Thymus (tissue), 11 donors: ENCODE measurements around the gene SMIM36. TPM values are rescaled to one million over a fixed set of nuclear protein-coding genes. Genes with fewer than 3 reads are reported as not detected.
"Not testable (repeated sequence)": the region's sequence is repeated elsewhere in the genome, so short reads cannot be mapped to it uniquely, and the experiment has no call there.

Source experiments
- DNase-seq, 9 donors: peaks; one replicate each; pipeline ENCODE4 v3.0.0-alpha.2; 2013; ENCODE audit warnings: low spot score in 9 of 9, low read depth in 6 of 9, missing footprints in 1 of 9
- H3K27ac ChIP-seq, 2 donors: one replicate each; pipeline ENCODE4 v1.5.1; 2013; ENCODE audit warnings: control low read depth in 1 of 2, low read depth in 1 of 2, low read length in 1 of 2, mild to moderate bottlenecking in 1 of 2, moderate library complexity in 1 of 2
- H3K27me3 ChIP-seq, 2 donors: one replicate each; pipeline ENCODE4 v1.5.1; 2013; ENCODE audit warnings: low read length in 1 of 2; ENCODE audit not compliant: control insufficient read depth in 2 of 2, insufficient read depth in 1 of 2
- H3K36me3 ChIP-seq, 2 donors: one replicate each; pipeline ENCODE4 v1.5.1; 2013; ENCODE audit warnings: low read length in 1 of 2, mild to moderate bottlenecking in 1 of 2, moderate library complexity in 1 of 2; ENCODE audit not compliant: control insufficient read depth in 2 of 2, insufficient read depth in 2 of 2
- H3K4me1 ChIP-seq, 2 donors: one replicate each; pipeline ENCODE4 v1.5.1; 2013; ENCODE audit warnings: low read length in 2 of 2; ENCODE audit not compliant: control insufficient read depth in 2 of 2, insufficient read depth in 2 of 2
- H3K4me3 ChIP-seq, 2 donors: one replicate each; pipeline ENCODE4 v1.5.1; 2013; ENCODE audit warnings: low read length in 2 of 2, control low read depth in 1 of 2, mild to moderate bottlenecking in 1 of 2
- H3K9me3 ChIP-seq, 2 donors: one replicate each; pipeline ENCODE4 v1.5.1; 2013; ENCODE audit warnings: low read length in 1 of 2, mild to moderate bottlenecking in 1 of 2; ENCODE audit not compliant: control insufficient read depth in 2 of 2, insufficient read depth in 1 of 2
- WGBS: extraction: QIAGEN DNeasy Blood & Tissue Kit; methylation state at CpG from one replicate; pipeline ENCODE4 v1.1.7; 2013; 5-methylcytosine and 5-hydroxymethylcytosine counted together
- polyA plus RNA-seq: library from polyadenylated mRNA; stranded (reverse); fragments of 200-250 nt; gene quantifications from one replicate; pipeline ENCODE4 v1.2.3, GENCODE V29; 2013
- total RNA-seq: library from RNA; stranded (reverse); fragments of 120-200 nt; gene quantifications from one replicate; pipeline ENCODE4 v1.2.4, GENCODE V29; 2013
- donor health status: healthy.

The SMIM36 gene
- total and polyA plus RNA-seq, 2 donors = not detected

DNA sequence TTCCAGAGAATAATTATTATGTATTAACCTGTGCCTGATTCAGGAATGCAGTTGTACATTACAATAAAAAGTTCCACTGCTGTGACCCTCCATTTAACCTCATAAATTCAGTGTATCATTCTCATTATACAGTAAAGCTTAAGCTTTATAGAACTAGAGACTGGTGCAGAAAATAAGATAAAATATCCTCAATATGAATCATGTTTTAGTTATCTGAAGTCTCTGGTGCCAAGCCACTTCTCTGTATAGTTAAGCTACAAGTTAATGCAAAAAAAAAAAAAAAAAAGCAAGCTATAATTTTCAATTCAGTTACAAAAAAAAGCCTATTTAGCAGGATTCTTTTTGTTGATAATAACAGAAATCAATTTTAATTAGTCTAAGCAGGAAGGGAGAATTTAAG, 22.4 kb upstream of the SMIM36 start:
- Histone ChIP-seq H3K36me3 (no peaks in the 10 kb centered on the region), H3K27ac (no peak overlapping the region), H3K9me3 (no peaks in the 10 kb centered on the region), H3K4me1 (no peaks in the 10 kb centered on the region), H3K27me3 (no peaks in the 10 kb centered on the region), H3K4me3 (no peak overlapping the region)
- DNase-seq = no peak

DNA sequence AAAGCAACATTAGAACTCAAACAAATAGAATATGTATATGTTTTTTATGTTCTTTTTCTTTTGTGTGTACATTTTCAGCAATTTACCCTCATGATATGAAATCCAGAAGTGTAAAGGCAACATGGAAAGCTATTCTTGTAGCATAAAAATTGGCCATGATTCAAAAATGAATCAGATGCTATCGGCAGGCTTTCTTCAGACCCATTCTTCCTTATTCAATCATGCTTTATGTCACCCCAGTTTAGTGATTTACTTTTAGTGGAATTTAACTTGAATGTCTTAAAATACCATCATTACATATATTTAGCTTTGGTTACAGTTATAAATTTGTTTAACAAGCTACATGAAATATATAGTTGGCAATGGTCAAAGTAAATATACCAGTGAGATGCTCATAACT, 21.4 kb upstream of the SMIM36 start:
- Histone ChIP-seq H3K27ac (no peak overlapping the region), H3K27me3 (no peaks in the 10 kb centered on the region), H3K9me3 (no peaks in the 10 kb centered on the region), H3K36me3 (no peaks in the 10 kb centered on the region), H3K4me1 (no peaks in the 10 kb centered on the region), H3K4me3 (no peak overlapping the region)
- no peak for DNase-seq
- WGBS = 90% methylated on average over 1 of the region's 1 CpG

DNA sequence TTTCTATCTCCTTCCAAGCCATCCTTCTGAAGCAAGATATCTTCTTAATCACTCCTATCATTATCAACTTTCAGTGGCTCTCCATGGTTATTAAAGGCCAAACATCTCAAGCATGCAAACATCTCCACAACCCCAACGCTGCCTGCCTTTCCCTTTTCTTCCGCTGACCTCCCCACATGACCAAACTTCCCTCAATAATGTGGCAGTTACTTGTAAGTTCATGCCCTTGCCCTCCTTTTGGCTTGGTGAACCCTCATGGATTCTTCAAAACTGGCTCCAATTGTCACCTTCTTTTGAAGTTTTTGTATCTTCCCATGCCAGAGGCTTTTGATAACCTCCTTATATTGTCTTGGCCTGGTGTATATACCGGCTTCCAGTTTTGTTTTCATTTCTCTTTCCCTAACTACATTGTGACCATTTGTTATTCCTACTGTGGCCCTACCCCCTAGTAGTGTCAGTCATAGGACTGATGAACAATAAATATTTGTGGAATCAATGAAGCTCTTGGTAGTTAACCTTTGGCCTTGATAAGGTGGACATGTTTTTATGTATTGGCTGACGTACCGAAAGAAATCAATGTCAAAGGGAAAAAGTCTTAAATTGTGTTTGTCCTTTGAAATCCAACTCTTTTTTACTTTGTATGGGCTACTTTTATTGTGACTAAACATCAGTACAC, 19.9 kb upstream of the SMIM36 start:
- no peak overlapping the region for H3K27ac ChIP-seq
- H3K27me3 ChIP-seq = no peaks in the 10 kb centered on the region
- no peaks in the 10 kb centered on the region for H3K4me1 ChIP-seq
- H3K4me3 ChIP-seq = no peak overlapping the region
- H3K36me3 ChIP-seq = no peaks in the 10 kb centered on the region
- no peak for DNase-seq
- 98% methylated on average over 5 of the region's 5 CpGs for WGBS
- no peaks in the 10 kb centered on the region for H3K9me3 ChIP-seq

DNA sequence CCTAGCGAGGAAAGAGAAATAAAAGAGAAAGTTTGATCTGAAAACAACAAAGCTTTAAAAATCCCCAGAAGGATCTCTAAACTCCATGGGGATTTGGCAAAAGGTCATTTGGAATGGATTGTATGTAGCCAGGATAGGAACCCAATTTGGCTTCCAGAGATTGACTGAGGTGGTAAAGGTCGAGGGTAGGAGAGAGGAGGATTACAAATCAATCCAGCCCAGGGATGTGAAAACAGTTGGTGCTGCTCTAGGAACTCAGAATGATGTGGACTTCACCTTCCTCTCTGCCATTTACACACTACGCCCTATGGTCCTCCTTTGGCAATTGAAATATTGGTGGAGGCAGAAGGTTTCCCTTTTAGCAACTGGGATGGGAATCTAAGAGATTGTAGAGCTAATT, 18.8 kb upstream of the SMIM36 start:
- H3K27ac ChIP-seq = no peak overlapping the region
- H3K4me1 ChIP-seq = no peaks in the 10 kb centered on the region
- WGBS = 94% methylated on average over 3 of the region's 3 CpGs
- H3K9me3 ChIP-seq = no peaks in the 10 kb centered on the region
- DNase-seq = no peak
- H3K4me3 ChIP-seq = no peak overlapping the region
- H3K27me3 ChIP-seq = no peaks in the 10 kb centered on the region
- no peaks in the 10 kb centered on the region for H3K36me3 ChIP-seq

DNA sequence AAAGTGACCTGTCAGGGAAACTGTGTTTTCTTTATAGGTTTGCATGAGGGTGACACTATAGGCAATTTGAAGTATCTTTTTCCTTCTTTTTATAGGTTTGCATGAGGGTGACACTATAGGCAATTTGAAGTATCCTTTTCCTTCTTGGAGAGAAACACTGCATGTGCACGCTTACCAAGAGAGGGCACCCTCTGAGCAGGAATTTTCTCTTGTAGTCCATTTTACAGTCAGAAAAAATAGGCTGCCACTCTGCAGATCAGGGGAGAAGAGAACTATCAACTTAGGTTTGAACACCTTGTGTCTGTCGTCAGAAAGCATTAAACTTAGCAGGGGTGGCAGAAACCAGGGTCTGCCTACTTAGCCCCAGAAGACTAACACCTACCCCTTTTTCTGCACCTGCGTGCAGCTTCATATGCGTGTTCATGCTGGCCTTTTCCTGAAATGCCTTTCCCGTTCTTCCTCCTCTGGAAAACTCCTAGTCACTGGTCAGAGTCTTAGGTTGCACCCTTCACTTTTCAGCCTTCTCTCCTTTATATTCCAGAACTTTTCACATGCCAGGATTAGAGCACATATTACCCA, 16.4 kb upstream of the SMIM36 start:
- Histone ChIP-seq H3K36me3 (no peaks in the 10 kb centered on the region), H3K4me1 (no peaks in the 10 kb centered on the region), H3K27ac (no peak overlapping the region), H3K27me3 (no peaks in the 10 kb centered on the region), H3K4me3 (no peak overlapping the region), H3K9me3 (no peaks in the 10 kb centered on the region)
- 87% methylated on average over 5 of the region's 5 CpGs for WGBS
- DNase-seq = peak in 2 of 9 donors; percentile 2 to 8

DNA sequence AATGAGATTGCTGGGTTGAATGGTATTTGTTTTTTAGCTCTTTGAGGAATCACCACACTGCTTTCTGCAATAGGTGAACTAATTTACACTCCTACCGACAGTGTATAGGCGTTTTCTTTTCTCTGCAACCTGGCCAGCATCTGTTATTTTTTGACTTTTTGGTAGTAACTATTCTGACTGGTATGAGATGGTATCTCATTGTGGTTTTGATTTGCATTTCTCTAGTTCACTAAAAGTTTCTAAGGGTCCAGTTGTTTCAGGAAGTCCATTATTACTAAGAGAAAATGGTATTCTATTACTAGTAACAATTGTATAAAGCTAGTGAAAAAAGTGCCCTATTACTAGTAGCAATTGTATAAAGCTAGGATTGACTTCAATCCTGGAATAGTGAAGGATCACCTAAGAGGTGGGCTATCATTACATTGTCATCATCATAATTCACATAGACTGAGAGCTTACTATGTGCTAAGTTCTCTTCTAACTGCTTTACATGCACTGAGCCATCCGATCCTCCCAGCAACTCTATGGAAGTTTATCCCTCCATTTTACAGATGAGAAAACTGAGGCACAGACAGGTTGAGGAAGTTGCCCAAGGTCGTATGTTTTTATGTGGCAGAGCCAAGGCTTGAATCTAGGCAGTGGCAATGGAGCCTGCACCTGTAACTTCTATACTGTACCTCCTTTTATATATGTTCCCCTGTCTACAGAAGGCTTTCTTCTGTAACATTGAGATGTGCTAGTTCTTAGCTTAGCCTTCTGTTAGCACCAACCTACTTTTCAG, 13.4 kb upstream of the SMIM36 start:
- no peaks in the 10 kb centered on the region for H3K36me3 ChIP-seq

DNA sequence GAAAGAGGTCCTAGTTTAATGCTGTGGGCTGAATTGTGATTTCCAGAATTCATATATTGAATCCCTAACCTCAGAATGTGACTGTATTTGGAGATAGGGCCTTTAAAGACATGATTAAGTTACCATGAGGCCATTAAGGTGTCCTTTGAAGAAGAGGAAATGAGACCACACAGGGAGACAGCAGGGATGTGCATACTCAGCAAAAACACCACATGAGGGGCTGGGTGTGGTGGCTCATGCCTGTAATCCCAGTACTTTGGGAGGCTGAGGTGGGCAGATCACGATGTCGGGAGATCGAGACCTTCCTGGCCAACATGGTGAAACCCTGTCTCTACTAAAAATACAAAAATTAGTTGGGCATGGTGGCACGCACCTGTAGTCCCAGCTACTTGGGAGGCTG, 11.8 kb upstream of the SMIM36 start:
- WGBS = 94% methylated on average over 4 of the region's 4 CpGs
- DNase-seq, H3K4me3 ChIP-seq, H3K27ac ChIP-seq, H3K36me3 ChIP-seq, H3K4me1 ChIP-seq, H3K9me3 ChIP-seq, H3K27me3 ChIP-seq: not testable (repeated sequence)

More for the DNA sequence above, 13.4 kb upstream of the SMIM36 start:
- DNase-seq = no peak
- H3K27me3 ChIP-seq = no peaks in the 10 kb centered on the region
- 64% methylated on average over 4 of the region's 4 CpGs for WGBS
- H3K27ac ChIP-seq = no peak overlapping the region
- H3K9me3 ChIP-seq = no peaks in the 10 kb centered on the region
- no peak overlapping the region for H3K4me3 ChIP-seq
- no peaks in the 10 kb centered on the region for H3K4me1 ChIP-seq

DNA sequence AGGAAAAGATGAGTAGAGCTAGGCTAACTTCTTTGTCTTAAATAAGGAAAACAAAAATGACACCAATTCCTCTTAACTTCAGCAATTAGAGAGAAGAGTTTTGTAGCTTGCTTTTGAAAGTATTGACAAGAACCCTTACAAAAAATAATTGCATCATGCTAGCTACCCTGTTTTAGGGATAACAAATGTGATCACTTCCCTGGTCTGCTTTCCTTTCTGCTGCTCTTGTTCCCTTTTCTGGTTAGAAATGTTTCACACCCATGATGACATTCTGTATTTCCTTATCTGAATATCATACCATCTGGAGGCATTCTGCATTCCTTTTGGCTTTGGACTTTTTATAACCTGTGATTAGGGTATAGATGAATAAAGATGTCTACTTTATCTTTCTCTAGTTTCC, 9.9 kb upstream of the SMIM36 start:
- no peak overlapping the region for H3K27ac ChIP-seq
- H3K36me3 ChIP-seq = no peaks in the 10 kb centered on the region
- H3K27me3 ChIP-seq = no peaks in the 10 kb centered on the region
- no peaks in the 10 kb centered on the region for H3K4me1 ChIP-seq
- H3K9me3 ChIP-seq = no peaks in the 10 kb centered on the region
- H3K4me3 ChIP-seq = no peak overlapping the region
- DNase-seq = no peak

DNA sequence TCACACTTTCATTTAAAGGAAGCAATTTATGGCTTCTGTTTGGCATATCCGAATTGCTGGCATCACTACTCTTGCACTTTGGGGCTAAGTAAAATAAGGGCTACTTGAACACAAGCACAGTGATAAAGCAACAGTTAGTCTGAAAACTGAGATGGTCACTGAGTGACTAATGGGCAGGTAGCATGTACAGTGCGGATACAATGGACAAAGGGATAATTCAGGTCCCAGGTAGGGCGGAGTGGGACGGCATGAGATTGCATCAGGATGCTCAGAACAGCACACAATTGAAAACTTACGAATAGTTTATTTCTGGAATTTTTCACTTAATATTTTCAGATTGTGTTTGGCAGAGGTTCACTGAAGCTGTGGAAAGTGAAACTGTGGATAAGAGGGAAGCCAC, 9.2 kb upstream of the SMIM36 start:
- no peak overlapping the region for H3K27ac ChIP-seq
- no peak for DNase-seq
- H3K4me1 ChIP-seq = no peaks in the 10 kb centered on the region
- H3K27me3 ChIP-seq = no peaks in the 10 kb centered on the region
- no peak overlapping the region for H3K4me3 ChIP-seq
- no peaks in the 10 kb centered on the region for H3K9me3 ChIP-seq
- 95% methylated on average over 5 of the region's 5 CpGs for WGBS
- H3K36me3 ChIP-seq = no peaks in the 10 kb centered on the region
